Astrocyte (in vitro differentiated cells and primary cell): ENCODE measurements around the gene RUFY2.

Experiments used
- EZH2 ChIP-seq: IDR thresholded peaks from 2 replicates; pipeline ENCODE4 v1.6.1; 2012; ENCODE audit warnings: mild to moderate bottlenecking, low read length, inconsistent platforms; ENCODE audit not compliant: insufficient read depth
- TF ChIP-seq, protein P1 (sequence below): IDR thresholded peaks from 2 replicates; pipeline ENCODE4 v1.5.1; 2011; ENCODE audit warnings: low read depth, mild to moderate bottlenecking, inconsistent platforms, low read length, moderate library complexity; ENCODE audit not compliant: insufficient read depth

DNA sequence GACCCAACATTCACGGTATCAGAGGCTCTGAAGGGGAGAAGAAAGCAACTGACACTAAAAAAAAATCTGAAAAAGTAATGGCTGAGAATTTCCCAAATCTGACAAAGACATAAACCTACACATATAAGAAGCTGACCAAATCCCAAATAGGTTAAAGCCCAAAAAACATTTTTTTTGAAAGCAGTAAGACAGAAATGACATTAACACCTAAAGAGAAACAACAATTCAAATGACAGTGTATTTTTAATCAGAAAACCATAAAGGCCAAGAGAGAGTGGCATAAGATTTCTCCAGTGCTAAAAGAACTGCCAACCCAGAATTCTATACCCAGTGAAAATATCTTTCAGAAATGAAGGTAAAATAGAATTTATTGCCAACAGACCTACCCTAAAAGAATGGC lies 35.5 kb downstream of the RUFY2 start:
- TF ChIP-seq, protein P1, sequence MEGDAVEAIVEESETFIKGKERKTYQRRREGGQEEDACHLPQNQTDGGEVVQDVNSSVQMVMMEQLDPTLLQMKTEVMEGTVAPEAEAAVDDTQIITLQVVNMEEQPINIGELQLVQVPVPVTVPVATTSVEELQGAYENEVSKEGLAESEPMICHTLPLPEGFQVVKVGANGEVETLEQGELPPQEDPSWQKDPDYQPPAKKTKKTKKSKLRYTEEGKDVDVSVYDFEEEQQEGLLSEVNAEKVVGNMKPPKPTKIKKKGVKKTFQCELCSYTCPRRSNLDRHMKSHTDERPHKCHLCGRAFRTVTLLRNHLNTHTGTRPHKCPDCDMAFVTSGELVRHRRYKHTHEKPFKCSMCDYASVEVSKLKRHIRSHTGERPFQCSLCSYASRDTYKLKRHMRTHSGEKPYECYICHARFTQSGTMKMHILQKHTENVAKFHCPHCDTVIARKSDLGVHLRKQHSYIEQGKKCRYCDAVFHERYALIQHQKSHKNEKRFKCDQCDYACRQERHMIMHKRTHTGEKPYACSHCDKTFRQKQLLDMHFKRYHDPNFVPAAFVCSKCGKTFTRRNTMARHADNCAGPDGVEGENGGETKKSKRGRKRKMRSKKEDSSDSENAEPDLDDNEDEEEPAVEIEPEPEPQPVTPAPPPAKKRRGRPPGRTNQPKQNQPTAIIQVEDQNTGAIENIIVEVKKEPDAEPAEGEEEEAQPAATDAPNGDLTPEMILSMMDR: no peak
- no peak for TF ChIP-seq EZH2
